ENCODE data around the gene DDN.

DNA sequence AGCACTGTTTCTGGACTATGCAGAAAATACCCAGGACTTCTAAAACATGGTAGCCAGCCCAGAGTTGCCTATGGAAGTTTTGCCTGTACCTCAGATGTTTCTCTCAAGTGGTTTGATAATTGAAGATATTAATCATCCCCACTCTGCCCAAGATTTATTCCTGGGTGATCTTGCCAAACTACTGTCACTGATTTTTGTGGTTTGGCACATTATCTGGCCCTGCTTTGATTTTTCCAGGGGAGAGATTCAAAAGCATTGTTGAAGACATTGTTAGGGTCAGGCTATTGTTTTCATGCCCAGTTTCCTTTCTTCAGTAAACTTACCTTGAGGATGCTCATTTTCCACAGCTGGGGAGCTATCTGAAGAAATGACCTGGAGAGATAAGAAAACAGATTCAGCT, 13.6 kb upstream of the DDN start:
- TF ChIP-seq, protein P1, sequence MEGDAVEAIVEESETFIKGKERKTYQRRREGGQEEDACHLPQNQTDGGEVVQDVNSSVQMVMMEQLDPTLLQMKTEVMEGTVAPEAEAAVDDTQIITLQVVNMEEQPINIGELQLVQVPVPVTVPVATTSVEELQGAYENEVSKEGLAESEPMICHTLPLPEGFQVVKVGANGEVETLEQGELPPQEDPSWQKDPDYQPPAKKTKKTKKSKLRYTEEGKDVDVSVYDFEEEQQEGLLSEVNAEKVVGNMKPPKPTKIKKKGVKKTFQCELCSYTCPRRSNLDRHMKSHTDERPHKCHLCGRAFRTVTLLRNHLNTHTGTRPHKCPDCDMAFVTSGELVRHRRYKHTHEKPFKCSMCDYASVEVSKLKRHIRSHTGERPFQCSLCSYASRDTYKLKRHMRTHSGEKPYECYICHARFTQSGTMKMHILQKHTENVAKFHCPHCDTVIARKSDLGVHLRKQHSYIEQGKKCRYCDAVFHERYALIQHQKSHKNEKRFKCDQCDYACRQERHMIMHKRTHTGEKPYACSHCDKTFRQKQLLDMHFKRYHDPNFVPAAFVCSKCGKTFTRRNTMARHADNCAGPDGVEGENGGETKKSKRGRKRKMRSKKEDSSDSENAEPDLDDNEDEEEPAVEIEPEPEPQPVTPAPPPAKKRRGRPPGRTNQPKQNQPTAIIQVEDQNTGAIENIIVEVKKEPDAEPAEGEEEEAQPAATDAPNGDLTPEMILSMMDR (conservative IDR thresholded peaks at IDR 0.05), result no peak
- no peak for TF ChIP-seq ZFX (IDR thresholded peaks at IDR 0.05)
